K562 (cell line): ENCODE results near the gene PLEKHA6. TPM values are rescaled to one million over a fixed set of nuclear protein-coding genes. Genes with fewer than 3 reads are reported as not detected.

Source experiments
- CREB3 ChIP-seq: fragments of 450-650 bp; conservative IDR thresholded peaks from 2 replicates; pipeline ENCODE4 v1.6.1; 2016; ENCODE audit warnings: missing genetic modification characterization, low read depth, mild to moderate bottlenecking, missing compliant biosample characterization, moderate library complexity
- CTCF ChIP-seq, 3 experiments: IDR thresholded peaks in 2 of 3; conservative IDR thresholded peaks in 1 of 3; 2 replicates each; pipeline ENCODE4 v1.5.1; 2011 to 2012; ENCODE audit warnings: low read length in 3 of 3, mild to moderate bottlenecking in 3 of 3, control low read depth in 2 of 3, improper control_type of control experiment in 1 of 3, inconsistent platforms in 1 of 3, low read depth in 1 of 3, mixed read lengths in 1 of 3, moderate library complexity in 1 of 3; ENCODE audit not compliant: insufficient read depth in 2 of 3
- FOXK1 ChIP-seq: sonication (generic); formaldehyde crosslinking; IDR thresholded peaks from 2 replicates; pipeline ENCODE4 v1.8.0; 2022; ENCODE audit warnings: missing genetic modification reagents, mild to moderate bottlenecking, borderline replicate concordance
- GABPB2 ChIP-seq: fragments of 250-450 bp; sonication (Bioruptor Pico); conservative IDR thresholded peaks from 2 replicates; pipeline ENCODE4 v1.5.1; 2021; ENCODE audit warnings: mild to moderate bottlenecking
- JUN ChIP-seq, 2 experiments: sonication (generic) in 1 of 2; formaldehyde crosslinking in 1 of 2; IDR thresholded peaks; 2 replicates each; pipeline versions ENCODE4 v1.6.1 to v1.8.0; 2012 to 2022; ENCODE audit warnings: borderline replicate concordance in 2 of 2, mild to moderate bottlenecking in 2 of 2, improper control_type of control experiment in 1 of 2, low read depth in 1 of 2, low read length in 1 of 2, missing genetic modification reagents in 1 of 2
- JUNB ChIP-seq: fragments of 450-650 bp; formaldehyde crosslinking; conservative IDR thresholded peaks from 2 replicates; pipeline ENCODE4 v1.4.0; 2020; ENCODE audit warnings: mild to moderate bottlenecking
- NONO ChIP-seq, 2 experiments: fragments of 200-400 bp in 1 of 2; fragments of 450-650 bp in 1 of 2; formaldehyde crosslinking in 1 of 2; IDR thresholded peaks; 2 replicates each; pipeline ENCODE4 v1.6.1; 2017; ENCODE audit warnings: low read depth in 2 of 2, mild to moderate bottlenecking in 2 of 2, moderate library complexity in 2 of 2, low read length in 1 of 2
- PBX2 ChIP-seq, 2 experiments: IDR thresholded peaks in 1 of 2; conservative IDR thresholded peaks in 1 of 2; 2 replicates each; pipeline ENCODE4 v1.6.1; 2016; ENCODE audit warnings: low read depth in 2 of 2, mild to moderate bottlenecking in 1 of 2, missing compliant biosample characterization in 1 of 2, missing genetic modification characterization in 1 of 2, moderate library complexity in 1 of 2
- TAF1 ChIP-seq: IDR thresholded peaks from 2 replicates; pipeline ENCODE4 v1.6.1; 2011; ENCODE audit warnings: mild to moderate bottlenecking, low read length, moderate library complexity; ENCODE audit not compliant: insufficient read depth, control insufficient read depth, severe bottlenecking; ENCODE audit errors: extremely low read depth
- polyA plus RNA-seq, 8 experiments: library from polyadenylated mRNA; depleted of rRNA in 4 of 8; stranded (reverse) in 5 of 8; unstranded in 3 of 8; fragments of >200 nt; fragmentation: Nextera tagmentation in 2 of 8; fragmentation: Illumina TruSeq in 1 of 8; extraction: Ambion mirVana in 2 of 8; extraction: Trizol in 1 of 8; gene quantifications; 2 replicates each; pipeline versions ENCODE4 v1.2.1 to v1.2.3, GENCODE V29; 2011 to 2014; ENCODE audit warnings: inconsistent platforms in 1 of 8, missing spikeins in 1 of 8
- total RNA-seq, 7 experiments: library from RNA; depleted of rRNA in 6 of 7; stranded (reverse); fragments of >200 nt in 6 of 7; fragmentation: Illumina TruSeq in 2 of 7; extraction: Trizol in 2 of 7; gene quantifications; 2 replicates each; pipeline versions ENCODE4 v1.2.1 to v1.2.3, GENCODE V29; 2011 to 2021; ENCODE audit warnings: low replicate concordance in 1 of 7
- TF ChIP-seq, protein P1 (sequence below): fragments of 450-650 bp; IDR thresholded peaks from 2 replicates; pipeline ENCODE4 v1.6.1; 2016; ENCODE audit warnings: low read depth

PLEKHA6 gene
- total and polyA plus RNA-seq, 9 of the 15 experiments (the other 6 are each of a cell fraction or from before 2014, with no cell fraction given), result under 0.01 to 0.33 (median 0.01) TPM; not detected in 4

GRCh38 chr1:204359474-204360255, at the start of gene PLEKHA6 (continued):
- TF ChIP-seq CTCF (IDR thresholded peaks at IDR 0.05 in 2 of 3, conservative IDR thresholded peaks at IDR 0.05 in 1 of 3; ENCODE audit: insufficient read depth in 2 of 3, low read depth in 1 of 3, low read length in 3 of 3), result peak; percentile 50 to 96 (median 83)
- TF ChIP-seq GABPB2 (CRISPR knock-in tag), result no peak
- no peak for TF ChIP-seq FOXK1 (CRISPR knock-in tag)
- TF ChIP-seq JUNB, result no peak
- TF ChIP-seq CREB3 (tag), result no peak
- TF ChIP-seq, protein P1, sequence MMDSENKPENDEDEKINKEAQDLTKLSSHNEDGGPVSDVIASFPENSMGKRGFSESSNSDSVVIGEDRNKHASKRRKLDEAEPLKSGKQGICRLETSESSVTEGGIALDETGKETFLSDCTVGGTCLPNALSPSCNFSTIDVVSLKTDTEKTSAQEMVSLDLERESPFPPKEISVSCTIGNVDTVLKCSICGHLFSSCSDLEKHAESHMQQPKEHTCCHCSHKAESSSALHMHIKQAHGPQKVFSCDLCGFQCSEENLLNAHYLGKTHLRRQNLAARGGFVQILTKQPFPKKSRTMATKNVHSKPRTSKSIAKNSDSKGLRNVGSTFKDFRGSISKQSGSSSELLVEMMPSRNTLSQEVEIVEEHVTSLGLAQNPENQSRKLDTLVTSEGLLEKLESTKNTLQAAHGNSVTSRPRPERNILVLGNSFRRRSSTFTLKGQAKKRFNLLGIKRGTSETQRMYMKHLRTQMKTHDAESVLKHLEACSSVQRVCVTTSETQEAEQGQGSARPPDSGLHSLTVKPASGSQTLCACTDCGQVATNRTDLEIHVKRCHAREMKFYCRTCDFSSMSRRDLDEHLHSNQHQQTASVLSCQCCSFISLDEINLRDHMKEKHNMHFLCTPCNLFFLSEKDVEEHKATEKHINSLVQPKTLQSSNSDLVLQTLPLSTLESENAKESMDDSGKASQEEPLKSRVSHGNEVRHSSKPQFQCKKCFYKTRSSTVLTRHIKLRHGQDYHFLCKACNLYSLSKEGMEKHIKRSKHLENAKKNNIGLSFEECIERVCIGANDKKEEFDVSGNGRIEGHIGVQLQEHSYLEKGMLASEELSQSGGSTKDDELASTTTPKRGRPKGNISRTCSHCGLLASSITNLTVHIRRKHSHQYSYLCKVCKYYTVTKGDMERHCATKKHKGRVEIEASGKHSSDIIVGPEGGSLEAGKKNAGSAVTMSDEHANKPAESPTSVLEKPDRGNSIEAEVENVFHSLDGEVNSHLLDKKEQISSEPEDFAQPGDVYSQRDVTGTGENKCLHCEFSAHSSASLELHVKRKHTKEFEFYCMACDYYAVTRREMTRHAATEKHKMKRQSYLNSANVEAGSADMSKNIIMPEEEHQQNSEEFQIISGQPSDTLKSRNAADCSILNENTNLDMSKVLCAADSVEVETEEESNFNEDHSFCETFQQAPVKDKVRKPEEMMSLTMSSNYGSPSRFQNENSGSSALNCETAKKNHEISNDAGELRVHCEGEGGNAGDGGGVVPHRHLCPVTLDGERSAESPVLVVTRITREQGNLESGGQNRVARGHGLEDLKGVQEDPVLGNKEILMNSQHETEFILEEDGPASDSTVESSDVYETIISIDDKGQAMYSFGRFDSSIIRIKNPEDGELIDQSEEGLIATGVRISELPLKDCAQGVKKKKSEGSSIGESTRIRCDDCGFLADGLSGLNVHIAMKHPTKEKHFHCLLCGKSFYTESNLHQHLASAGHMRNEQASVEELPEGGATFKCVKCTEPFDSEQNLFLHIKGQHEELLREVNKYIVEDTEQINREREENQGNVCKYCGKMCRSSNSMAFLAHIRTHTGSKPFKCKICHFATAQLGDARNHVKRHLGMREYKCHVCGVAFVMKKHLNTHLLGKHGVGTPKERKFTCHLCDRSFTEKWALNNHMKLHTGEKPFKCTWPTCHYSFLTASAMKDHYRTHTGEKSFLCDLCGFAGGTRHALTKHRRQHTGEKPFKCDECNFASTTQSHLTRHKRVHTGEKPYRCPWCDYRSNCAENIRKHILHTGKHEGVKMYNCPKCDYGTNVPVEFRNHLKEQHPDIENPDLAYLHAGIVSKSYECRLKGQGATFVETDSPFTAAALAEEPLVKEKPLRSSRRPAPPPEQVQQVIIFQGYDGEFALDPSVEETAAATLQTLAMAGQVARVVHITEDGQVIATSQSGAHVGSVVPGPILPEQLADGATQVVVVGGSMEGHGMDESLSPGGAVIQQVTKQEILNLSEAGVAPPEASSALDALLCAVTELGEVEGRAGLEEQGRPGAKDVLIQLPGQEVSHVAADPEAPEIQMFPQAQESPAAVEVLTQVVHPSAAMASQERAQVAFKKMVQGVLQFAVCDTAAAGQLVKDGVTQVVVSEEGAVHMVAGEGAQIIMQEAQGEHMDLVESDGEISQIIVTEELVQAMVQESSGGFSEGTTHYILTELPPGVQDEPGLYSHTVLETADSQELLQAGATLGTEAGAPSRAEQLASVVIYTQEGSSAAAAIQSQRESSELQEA, result no peak
- no peak for TF ChIP-seq TAF1
- no peak for TF ChIP-seq PBX2 (CRISPR knock-in tag; IDR thresholded peaks at IDR 0.05; ENCODE audit: low read depth)
- no peak for TF ChIP-seq PBX2 (tag; conservative IDR thresholded peaks at IDR 0.05; ENCODE audit: low read depth)
- no peak for TF ChIP-seq JUN (IDR thresholded peaks at IDR 0.05; ENCODE audit: borderline replicate concordance, low read depth, low read length)
- TF ChIP-seq JUN (CRISPR knock-in tag; IDR thresholded peaks at IDR 0.05; ENCODE audit: borderline replicate concordance), result no peak
- TF ChIP-seq NONO (IDR thresholded peaks at IDR 0.05; ENCODE audit: low read depth in 2 of 2, low read length in 1 of 2), result no peak
